Kidney capillary endothelial cell (primary cell): Measurements from ENCODE around the gene CDH20.
A peak's percentile ranks its signal among the peaks of the same experiment; 100 is the strongest.

Experiments used
- DNase-seq: peaks from one replicate; pipeline ENCODE4 v3.0.0-alpha.2; 2018; ENCODE audit warnings: low spot score

CDH20 gene

GRCh38 chr18:61333271-61333745 is at the start of gene CDH20:
TSS of gene CDH20 (plus strand) at chr18:61333430.
- DNase-seq, result no peak

DNA sequence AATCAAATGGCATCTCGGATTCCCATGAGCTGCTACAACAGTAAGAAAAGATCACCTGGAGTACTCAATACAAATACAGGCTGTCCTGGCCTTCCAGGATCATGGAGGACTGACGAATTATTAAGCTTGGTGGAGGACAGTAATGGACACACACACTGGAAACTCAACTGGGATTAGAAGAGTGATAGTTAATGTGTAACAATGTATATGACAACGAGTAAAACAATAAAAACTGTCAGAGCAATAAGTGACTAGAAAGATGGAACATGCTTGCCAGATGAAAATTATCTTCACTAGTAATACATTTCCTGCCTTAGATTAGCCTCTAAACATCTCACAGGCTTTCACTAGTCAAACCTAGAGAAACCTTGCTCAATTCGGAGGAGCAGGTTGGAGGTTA is 49.2 kb upstream of the CDH20 start:
- no peak for DNase-seq

- no peak for DNase-seq
Measured at GRCh38 chr18:61285777-61286176, 47.5 kb upstream of the CDH20 start.

DNA sequence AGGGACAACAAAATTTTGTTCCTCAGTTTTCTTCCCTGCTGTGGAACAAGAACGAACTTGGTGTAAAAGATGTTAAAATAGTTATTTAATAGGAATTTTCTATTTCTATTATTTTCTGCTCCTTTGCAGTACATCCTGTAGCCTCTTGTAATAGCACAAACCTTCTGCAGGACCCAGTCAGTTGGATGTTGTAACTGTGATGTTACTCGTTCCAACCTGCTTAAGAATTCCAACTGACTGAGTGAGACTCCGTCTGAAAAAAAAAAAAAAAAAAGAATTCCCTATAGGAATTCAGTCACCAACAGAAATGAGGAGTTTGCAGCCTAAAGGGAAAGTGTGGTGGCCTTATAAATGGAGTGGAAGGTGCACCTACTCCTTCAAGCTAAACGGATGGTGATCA is 46.4 kb upstream of the CDH20 start:
- no peak for DNase-seq

DNA sequence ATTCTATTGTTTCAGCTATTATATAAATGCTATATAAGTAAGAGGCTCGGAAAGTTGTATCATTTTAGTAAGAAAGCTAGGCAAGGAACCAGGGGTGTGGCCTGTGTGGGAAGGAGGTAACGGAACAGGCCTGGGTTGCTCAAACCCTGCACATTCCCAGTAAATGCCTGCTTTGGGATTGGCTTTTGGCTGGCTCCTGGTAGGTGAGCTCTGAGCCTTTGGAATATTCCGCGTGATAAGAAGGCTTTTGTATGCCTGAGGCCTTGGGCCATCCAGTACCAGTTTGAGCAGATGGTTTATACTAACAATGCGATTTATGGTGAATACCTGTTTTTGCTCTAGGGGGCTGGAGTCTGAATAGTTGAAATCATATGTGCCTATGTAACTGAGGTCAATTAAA is 42.6 kb upstream of the CDH20 start:
- DNase-seq, result no peak

DNA sequence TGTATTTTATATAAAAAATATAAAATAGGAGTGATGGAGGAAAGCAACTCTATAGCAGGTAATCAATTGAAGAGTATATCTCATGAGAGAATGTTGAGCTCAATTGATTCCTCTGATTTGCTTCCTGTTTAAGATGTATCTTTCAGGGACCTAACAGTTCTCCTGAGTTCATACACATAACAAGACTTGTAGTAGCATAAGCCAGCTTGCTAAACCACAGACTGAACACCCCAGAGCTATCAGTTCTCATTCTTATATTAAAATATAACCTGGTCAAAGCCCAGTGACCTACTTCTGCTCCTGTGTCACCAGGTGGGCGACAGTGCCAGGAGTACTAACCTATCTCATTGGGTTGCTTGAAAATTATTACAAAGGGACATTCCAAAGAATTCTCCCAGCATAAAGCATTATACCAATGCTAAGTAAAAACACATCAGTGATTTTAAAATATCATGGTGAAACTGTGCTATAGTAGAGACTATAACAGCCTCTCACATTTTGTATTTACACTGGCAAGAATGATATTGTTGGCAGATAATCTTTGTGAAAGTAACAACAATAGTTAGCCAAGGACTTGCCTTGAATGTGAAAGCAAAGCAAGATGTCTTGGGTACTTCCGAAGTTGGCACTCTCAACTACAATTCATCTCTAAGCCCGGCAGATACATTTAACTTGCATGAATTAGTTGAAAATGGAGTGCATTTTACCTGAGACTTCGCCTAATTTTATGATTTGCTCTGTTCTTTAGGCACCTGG is 40.8 kb upstream of the CDH20 start:
- no peak for DNase-seq

DNA sequence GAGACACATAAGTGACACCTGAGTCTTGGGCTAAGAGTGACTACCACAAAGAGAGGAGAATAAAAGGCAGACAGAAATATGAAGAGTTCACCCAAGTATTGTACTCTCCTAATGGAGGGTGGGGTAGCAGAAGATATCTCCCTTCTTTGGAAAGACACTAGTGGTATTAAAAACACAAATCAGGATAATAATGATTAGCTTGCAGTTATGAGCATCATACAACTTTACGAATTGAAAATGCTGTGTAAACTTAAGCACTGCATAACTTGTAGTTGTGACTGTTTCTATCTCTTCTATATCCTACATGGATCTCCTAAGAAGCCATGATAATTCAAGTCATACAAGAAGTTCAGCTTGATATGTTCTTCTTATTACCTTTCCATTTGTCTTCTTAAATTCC is 38.1 kb upstream of the CDH20 start:
- DNase-seq, result no peak

DNA sequence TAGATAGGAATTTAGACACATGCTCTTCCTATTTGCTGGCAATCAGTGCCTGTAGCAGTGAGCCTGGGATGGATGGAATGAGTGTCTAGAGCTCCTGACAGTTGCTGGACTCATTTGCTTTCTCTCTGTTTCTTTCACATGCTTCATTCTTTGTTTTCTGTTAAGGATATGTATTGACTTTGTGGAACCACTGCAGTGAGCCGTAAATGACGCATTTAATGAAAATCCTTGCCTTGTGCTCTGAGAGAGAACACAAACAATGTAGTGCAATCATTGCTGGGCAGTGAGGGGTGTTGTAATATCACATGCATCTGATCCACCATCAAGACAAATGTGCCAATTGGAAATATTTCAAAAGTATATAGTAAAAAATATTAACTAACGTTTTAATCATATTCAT is 25.2 kb upstream of the CDH20 start:
- DNase-seq, result no peak

DNA sequence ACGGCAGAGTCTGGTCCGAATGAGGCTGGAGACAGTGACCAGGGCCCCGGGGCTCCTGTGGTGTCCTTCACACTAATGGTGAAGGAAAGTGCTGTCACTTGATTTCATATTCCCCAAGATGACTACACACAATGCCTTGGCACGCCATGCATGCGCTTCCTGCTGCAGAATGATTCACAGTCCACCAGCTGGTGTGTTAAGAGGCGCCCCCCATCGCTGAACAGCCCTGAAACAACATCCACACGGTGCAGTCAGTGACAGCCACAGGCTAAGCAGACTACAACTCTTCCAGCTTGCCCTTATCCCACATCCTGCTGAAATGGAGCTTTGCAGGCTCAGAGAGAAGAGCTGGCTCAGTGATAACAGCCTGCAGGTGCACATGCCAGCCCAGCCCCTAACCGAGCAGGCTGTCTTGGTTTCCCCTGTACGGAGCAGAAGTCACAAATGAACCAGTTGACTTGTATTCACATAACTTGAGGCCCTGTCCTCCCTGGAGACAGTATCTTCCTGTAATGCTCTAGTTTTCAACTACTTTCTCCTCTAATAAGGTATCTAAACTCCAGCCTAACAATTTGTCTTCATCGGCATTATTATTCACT is 24.3 kb upstream of the CDH20 start:
- DNase-seq, result peak; percentile 35

GRCh38 chr18:61322265-61322873 is 10.9 kb upstream of the CDH20 start:
- DNase-seq, result peak; percentile 63

DNA sequence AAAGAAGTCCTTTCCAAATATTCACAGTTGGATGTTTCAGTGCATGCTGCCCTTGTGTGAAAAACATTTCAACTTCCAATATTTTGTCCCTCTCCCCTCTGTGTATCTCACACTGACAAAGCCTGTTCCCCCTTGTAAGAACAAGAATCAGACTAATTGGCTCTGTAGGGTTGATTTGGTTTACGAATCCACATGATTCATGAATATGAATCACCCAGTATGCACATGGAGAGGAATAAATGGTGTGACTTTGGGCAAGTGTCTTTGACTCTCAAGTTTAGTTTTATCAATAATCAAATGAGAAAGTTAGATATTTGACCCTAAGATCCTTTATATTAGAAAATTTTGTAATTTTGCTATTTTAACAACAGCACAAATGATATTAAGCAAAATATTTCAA is 9.3 kb upstream of the CDH20 start:
- no peak for DNase-seq

- no peak for DNase-seq
Measured at GRCh38 chr18:61326407-61326806, 6.8 kb upstream of the CDH20 start.

DNA sequence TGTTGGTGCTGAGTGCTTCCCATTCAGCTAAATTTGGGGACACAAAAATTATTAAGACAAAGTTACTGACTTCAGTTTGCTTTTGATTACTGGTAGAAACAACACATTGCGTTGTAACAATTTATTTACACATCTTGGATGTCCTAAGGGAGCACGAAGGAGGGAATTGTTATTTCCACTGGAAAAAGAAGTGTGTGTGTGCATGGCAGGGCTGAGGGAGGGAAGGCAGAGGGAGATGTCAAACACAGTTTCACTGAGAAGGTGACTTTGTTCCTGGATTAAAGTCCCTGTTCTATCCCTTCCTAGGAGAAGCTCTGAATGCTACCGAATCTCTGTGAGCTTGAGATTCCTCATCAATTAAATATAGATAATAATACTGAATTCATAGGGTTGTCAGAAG is 3.8 kb upstream of the CDH20 start:
- no peak for DNase-seq

DNA sequence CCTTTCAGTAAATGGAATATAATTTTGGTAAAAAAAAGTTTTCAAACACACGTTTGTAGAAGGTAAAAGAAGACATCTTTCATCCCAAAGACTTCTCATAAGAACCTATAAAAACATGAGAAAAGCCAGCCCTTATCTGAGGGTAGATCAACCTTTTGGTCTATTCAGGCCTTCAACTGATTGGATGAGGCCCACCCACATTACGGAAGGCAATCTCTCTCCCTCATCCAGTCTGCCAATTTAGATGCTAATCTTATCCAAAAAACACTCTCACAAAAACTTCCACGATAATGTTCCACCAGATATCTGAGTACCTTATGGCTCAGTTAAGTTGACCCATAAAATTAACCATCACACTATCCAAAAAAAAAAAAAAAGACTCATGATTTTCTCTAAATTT is 2.2 kb upstream of the CDH20 start:
- no peak for DNase-seq

- no peak for DNase-seq
Measured at GRCh38 chr18:61333746-61334490, 688 bp downstream of the CDH20 start.

GRCh38 chr18:61334491-61334850 is 1.2 kb downstream of the CDH20 start:
- no peak for DNase-seq

DNA sequence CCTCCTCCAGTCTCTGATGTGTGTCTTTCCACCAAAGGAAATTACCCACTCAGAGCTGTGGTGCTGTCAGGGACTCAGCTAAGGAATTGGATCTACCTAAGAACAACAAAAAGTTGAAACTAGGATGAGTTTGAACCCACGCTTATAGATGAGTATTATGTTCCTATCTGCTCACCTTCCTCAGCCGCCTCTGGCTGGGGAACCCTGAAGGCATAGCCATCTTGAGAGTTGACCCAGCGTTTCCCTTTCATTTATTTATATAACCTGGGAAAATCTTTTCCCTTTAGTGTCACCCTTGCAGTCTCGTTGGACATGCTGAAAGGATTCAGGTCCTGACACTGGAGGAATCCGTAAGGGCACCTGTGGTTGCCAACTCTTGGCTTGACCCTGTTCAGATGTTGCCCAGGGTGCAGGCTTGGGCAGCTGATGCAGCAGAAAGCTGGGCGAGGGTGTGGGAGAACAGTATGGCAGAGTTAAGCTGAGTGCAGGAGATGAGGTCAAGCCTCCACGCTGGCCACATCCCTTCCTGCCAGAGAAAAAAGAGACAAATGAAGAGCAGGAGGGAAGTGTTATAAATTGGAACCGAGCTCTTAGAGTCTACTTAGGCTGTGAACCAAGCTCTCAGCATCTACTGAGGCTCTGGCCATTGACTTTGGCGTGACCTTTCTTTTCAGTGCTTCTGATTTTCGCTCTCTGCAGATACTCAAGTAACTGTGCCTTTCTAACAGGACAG is 1.9 kb downstream of the CDH20 start:
- no peak for DNase-seq

DNA sequence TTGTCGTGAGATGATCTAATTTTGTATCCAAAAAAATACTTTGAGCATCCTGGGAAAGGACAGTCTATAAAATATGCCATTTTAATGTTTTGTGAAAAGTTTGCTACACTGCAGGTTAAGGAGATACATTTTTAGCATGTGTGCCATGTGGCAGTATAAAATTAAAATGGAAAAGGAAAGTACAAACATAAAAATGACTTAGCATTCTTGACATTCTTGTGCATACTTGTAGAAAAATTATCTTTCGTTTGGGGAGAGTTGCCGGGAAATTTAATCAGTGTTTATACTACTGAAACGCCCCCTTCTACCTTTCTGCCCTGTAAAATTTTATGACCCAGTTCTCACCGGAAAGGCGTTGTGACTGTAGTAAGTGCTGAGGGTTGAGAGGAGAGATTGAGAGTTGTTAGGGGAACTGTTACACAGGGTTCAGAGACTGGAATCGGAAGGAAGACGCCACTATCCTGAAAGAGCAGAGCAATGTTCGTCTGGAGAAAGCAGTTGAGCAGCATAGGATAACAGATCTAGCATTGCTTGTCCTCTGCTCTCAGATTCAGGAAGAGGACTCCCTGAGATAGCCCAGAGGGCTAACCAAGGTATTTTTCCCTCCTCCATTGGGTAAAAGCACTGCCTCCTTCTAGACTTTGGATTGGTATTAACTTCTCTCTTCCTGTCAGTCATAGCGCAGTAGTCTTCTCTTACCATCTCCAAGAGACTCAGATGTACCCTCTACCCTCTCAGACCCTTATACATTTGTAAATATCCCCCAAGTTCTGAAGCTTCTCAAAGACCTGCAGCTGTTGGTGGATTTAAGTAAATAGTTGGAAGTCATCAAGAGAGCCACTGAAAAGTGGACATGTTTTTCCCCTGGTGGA is 2.7 kb downstream of the CDH20 start:
- no peak for DNase-seq

- DNase-seq, result no peak
Measured at GRCh38 chr18:61336766-61337165, 3.5 kb downstream of the CDH20 start.

- no peak for DNase-seq
Measured at GRCh38 chr18:61337527-61337926, 4.3 kb downstream of the CDH20 start.

GRCh38 chr18:61340148-61340547 is 6.9 kb downstream of the CDH20 start:
- DNase-seq, result no peak
